ENCODE results near the gene GOLGA3.

DNA sequence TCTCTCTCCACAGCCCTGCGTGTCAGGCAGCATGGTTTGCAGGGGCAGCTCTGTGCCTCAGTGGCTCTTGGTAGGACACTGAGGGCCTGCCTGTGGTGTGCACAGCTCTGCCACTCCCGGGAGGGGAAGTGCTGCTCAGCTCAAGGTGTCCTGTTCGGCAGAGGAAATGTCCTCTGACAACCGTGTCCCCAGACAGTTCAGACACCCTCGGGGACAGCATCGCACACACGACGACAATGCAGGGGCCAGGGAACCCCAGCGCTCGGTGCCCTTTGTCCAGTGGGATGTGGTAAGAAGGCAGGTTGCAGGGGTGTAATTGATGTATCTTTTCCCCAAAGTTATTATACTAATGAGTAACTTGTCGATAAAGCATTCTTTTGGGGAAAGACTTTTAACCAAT lies 81.3 kb downstream of the GOLGA3 start:
- TF ChIP-seq, protein P1, sequence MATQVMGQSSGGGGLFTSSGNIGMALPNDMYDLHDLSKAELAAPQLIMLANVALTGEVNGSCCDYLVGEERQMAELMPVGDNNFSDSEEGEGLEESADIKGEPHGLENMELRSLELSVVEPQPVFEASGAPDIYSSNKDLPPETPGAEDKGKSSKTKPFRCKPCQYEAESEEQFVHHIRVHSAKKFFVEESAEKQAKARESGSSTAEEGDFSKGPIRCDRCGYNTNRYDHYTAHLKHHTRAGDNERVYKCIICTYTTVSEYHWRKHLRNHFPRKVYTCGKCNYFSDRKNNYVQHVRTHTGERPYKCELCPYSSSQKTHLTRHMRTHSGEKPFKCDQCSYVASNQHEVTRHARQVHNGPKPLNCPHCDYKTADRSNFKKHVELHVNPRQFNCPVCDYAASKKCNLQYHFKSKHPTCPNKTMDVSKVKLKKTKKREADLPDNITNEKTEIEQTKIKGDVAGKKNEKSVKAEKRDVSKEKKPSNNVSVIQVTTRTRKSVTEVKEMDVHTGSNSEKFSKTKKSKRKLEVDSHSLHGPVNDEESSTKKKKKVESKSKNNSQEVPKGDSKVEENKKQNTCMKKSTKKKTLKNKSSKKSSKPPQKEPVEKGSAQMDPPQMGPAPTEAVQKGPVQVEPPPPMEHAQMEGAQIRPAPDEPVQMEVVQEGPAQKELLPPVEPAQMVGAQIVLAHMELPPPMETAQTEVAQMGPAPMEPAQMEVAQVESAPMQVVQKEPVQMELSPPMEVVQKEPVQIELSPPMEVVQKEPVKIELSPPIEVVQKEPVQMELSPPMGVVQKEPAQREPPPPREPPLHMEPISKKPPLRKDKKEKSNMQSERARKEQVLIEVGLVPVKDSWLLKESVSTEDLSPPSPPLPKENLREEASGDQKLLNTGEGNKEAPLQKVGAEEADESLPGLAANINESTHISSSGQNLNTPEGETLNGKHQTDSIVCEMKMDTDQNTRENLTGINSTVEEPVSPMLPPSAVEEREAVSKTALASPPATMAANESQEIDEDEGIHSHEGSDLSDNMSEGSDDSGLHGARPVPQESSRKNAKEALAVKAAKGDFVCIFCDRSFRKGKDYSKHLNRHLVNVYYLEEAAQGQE (IDR thresholded peaks at IDR 0.05) = no peak
- TF ChIP-seq RAD21 (IDR thresholded peaks at IDR 0.05) (no peak), SP1 (IDR thresholded peaks at IDR 0.05) (no peak), GABPA (IDR thresholded peaks at IDR 0.05 in 1 of 2, conservative IDR thresholded peaks at IDR 0.05 in 1 of 2) (no peak), YY1 (IDR thresholded peaks at IDR 0.05) (no peak), TAF1 (conservative IDR thresholded peaks at IDR 0.05) (no peak), FOXA1 (IDR thresholded peaks at IDR 0.05) (no peak), JUND (IDR thresholded peaks at IDR 0.05) (no peak), HNF4A (conservative IDR thresholded peaks at IDR 0.05) (no peak), EGR1 (IDR thresholded peaks at IDR 0.05; ENCODE audit: low read depth in 2 of 2) (no peak)
- TF ChIP-seq, protein P2, sequence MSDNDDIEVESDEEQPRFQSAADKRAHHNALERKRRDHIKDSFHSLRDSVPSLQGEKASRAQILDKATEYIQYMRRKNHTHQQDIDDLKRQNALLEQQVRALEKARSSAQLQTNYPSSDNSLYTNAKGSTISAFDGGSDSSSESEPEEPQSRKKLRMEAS (IDR thresholded peaks at IDR 0.05) = no peak
- TF ChIP-seq, protein P3, sequence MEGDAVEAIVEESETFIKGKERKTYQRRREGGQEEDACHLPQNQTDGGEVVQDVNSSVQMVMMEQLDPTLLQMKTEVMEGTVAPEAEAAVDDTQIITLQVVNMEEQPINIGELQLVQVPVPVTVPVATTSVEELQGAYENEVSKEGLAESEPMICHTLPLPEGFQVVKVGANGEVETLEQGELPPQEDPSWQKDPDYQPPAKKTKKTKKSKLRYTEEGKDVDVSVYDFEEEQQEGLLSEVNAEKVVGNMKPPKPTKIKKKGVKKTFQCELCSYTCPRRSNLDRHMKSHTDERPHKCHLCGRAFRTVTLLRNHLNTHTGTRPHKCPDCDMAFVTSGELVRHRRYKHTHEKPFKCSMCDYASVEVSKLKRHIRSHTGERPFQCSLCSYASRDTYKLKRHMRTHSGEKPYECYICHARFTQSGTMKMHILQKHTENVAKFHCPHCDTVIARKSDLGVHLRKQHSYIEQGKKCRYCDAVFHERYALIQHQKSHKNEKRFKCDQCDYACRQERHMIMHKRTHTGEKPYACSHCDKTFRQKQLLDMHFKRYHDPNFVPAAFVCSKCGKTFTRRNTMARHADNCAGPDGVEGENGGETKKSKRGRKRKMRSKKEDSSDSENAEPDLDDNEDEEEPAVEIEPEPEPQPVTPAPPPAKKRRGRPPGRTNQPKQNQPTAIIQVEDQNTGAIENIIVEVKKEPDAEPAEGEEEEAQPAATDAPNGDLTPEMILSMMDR (IDR thresholded peaks at IDR 0.05; ENCODE audit: low read depth, low read length, missing input control) = no peak
- TF ChIP-seq, protein P4, sequence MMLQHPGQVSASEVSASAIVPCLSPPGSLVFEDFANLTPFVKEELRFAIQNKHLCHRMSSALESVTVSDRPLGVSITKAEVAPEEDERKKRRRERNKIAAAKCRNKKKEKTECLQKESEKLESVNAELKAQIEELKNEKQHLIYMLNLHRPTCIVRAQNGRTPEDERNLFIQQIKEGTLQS (IDR thresholded peaks at IDR 0.05) = no peak
